ENCODE measurements around the gene IFT80.

GRCh38 chr3:160245261-160245800, 153.7 kb downstream of the IFT80 start:
- TF ChIP-seq CTCF (optimal IDR thresholded peaks at IDR 0.05 in 1 of 3, IDR thresholded peaks at IDR 0.05 in 1 of 3, conservative IDR thresholded peaks at IDR 0.05 in 1 of 3; ENCODE audit: extremely low read depth in 1 of 3, insufficient read depth in 2 of 3, low read length in 3 of 3), result no peak
- TF ChIP-seq EZH2 (IDR thresholded peaks at IDR 0.05; ENCODE audit: low read length), result no peak

All from keratinocyte (primary cell).